IgD-negative memory B cell (primary cell): ENCODE results near the gene CYB5R4. TPM values are rescaled to one million over a fixed set of nuclear protein-coding genes. Genes with fewer than 3 reads are reported as not detected.

ENCODE experiments used
- H3K27ac Mint-ChIP-seq, 3 donors: one replicate each; pipeline ENCODE4 v1.8.0; 2020 to 2022; ENCODE audit warnings: mild to moderate bottlenecking in 3 of 3, mixed read lengths in 3 of 3, moderate library complexity in 1 of 3
- H3K27me3 Mint-ChIP-seq: one replicate; pipeline ENCODE4 v1.8.0; 2021; ENCODE audit warnings: mixed read lengths
- H3K36me3 Mint-ChIP-seq: one replicate; pipeline ENCODE4 v1.8.0; 2020; ENCODE audit warnings: mild to moderate bottlenecking, mixed read lengths
- H3K4me1 Mint-ChIP-seq, 3 donors: one replicate each; pipeline ENCODE4 v1.8.0; 2020 to 2022; ENCODE audit warnings: mixed read lengths in 3 of 3, mild to moderate bottlenecking in 1 of 3
- H3K4me3 Mint-ChIP-seq, 4 donors: one replicate each; pipeline ENCODE4 v1.8.0; 2020 to 2022; ENCODE audit warnings: mild to moderate bottlenecking in 4 of 4, mixed read lengths in 4 of 4, moderate library complexity in 3 of 4
- H3K9me3 Mint-ChIP-seq, 3 donors: one replicate each; pipeline ENCODE4 v1.8.0; 2020 to 2021; ENCODE audit warnings: mixed read lengths in 3 of 3, mild to moderate bottlenecking in 1 of 3
- polyA plus RNA-seq: library from polyadenylated mRNA; unstranded; fragments of 300-500 nt; fragmentation: Illumina TruSeq; gene quantifications from one replicate; pipeline ENCODE4 v1.2.3, GENCODE V29; 2021

The CYB5R4 gene
- polyA plus RNA-seq, 1 donor from 2014 or later: 68.5 TPM

DNA sequence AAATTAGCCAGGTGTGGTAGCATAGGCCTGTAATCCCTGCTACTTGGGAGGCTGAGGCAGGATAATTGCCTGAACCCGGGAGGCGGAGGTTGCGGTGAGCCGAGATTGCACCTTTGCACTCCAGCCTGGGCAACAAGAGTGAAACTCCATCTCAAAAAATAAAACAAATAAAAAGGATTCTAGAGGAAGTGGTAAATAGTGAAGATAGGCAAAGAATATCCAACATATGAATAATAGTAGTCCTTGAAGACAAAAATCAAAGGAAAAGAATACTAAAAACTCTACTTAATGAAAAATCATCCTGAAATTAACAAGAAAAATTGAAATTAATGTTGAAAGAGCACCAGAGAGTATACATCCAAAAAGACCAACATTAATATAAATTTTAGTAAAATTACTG lies 107.0 kb downstream of the CYB5R4 start:
- no peaks in the 10 kb centered on the region for H3K27me3 Mint-ChIP-seq
- H3K9me3 Mint-ChIP-seq: peaks cover 9 to 45% (median 24%) of the 10 kb centered on the region in 3 donors
- no peak overlapping the region for H3K4me3 Mint-ChIP-seq
- no peaks in the 10 kb centered on the region for H3K4me1 Mint-ChIP-seq
- H3K27ac Mint-ChIP-seq: no peak overlapping the region
- peaks cover 27% of the 10 kb centered on the region for H3K36me3 Mint-ChIP-seq

GRCh38 chr6:83970582-83970981 lies 111.1 kb downstream of the CYB5R4 start:
- Mint-ChIP-seq H3K4me1 (no peaks in the 10 kb centered on the region), H3K9me3 (peaks cover 2 to 20% (median 9%) of the 10 kb centered on the region in 3 donors), H3K27me3 (no peaks in the 10 kb centered on the region), H3K36me3 (peaks cover 4% of the 10 kb centered on the region), H3K27ac (no peak overlapping the region), H3K4me3 (no peak overlapping the region)

- no peak overlapping the region for H3K27ac Mint-ChIP-seq
- H3K27me3 Mint-ChIP-seq: no peaks in the 10 kb centered on the region
- no peak overlapping the region for H3K4me3 Mint-ChIP-seq
- H3K9me3 Mint-ChIP-seq: peaks cover 2 to 12% (median 8%) of the 10 kb centered on the region in 3 donors
- H3K4me1 Mint-ChIP-seq: no peaks in the 10 kb centered on the region
- H3K36me3 Mint-ChIP-seq: peaks cover 6% of the 10 kb centered on the region
Measured at GRCh38 chr6:83974409-83975050, 115.0 kb downstream of the CYB5R4 start.

DNA sequence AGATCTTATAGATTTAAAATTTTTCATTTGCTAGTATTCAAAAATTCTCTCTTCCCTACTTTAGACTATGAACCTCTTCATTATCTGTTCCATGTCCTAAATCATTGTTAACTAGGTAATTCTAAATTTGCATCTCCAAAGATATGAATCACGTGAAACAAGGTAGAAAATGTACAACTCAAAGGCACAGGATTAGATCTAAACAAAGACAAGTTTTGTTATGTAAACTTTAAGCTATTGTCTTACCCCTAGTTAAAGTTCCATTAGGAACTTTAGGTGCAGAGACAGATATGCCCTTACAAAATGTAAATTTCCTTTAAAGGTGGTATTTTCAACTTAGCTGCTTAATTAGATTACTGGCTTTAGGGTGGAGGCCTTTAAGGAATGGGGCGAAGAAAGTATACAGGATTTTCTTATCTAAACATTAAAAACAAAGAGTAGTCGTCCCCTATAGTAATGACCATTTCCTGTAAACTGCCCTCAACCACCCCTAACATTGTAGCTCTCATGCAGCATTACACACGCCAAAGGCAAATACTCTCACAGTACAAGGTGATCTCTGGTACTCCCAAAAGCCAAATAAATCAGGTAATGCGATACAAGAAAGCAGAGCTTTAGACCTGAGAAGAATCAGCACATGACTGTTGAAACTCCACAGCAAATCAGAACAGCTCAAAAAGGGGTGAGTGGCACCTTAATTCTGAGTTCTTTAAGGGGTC lies 116.7 kb downstream of the CYB5R4 start:
- no peaks in the 10 kb centered on the region for H3K27me3 Mint-ChIP-seq
- H3K27ac Mint-ChIP-seq: no peak overlapping the region
- peaks cover under 1 to 6% (median 4%) of the 10 kb centered on the region in 3 donors for H3K9me3 Mint-ChIP-seq
- H3K4me3 Mint-ChIP-seq: no peak overlapping the region
- peaks cover 8% of the 10 kb centered on the region for H3K36me3 Mint-ChIP-seq
- H3K4me1 Mint-ChIP-seq: no peaks in the 10 kb centered on the region

- Mint-ChIP-seq H3K4me1 (no peaks in the 10 kb centered on the region), H3K9me3 (peaks cover 0 to 6% (median 4%) of the 10 kb centered on the region in 3 donors), H3K27ac (no peak overlapping the region), H3K4me3 (no peak overlapping the region), H3K27me3 (no peaks in the 10 kb centered on the region), H3K36me3 (peaks cover 8% of the 10 kb centered on the region)
Measured at GRCh38 chr6:83976871-83977270, 117.4 kb downstream of the CYB5R4 start.

DNA sequence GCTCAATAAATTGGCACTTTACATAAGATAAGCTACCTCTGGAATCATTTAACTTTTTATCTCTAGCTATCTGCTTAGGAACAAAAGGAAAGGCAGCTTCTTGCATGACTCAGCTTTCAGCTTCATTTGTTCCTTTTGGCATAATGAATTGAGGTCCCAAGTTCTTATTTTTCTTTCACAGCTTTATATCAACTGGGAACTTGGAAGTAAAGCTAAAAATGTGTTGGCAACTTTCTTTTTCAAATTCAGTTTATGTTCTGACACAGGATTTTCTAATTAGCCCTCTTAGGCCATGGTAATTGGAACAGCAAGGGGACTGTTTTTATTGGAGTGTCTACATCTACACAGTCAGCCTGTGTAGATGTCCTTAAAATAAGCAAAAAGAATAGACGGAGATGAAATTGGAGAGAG lies 118.8 kb downstream of the CYB5R4 start:
- peaks cover 0 to 6% (median 4%) of the 10 kb centered on the region in 3 donors for H3K9me3 Mint-ChIP-seq
- peaks cover 10% of the 10 kb centered on the region for H3K36me3 Mint-ChIP-seq
- no peaks in the 10 kb centered on the region for H3K4me1 Mint-ChIP-seq
- H3K4me3 Mint-ChIP-seq: no peak overlapping the region
- no peaks in the 10 kb centered on the region for H3K27me3 Mint-ChIP-seq
- H3K27ac Mint-ChIP-seq: no peak overlapping the region

GRCh38 chr6:83978997-83979396 lies 119.5 kb downstream of the CYB5R4 start:
- no peaks in the 10 kb centered on the region for H3K27me3 Mint-ChIP-seq
- H3K36me3 Mint-ChIP-seq: peaks cover 11% of the 10 kb centered on the region
- H3K27ac Mint-ChIP-seq: no peak overlapping the region
- H3K4me3 Mint-ChIP-seq: no peak overlapping the region
- peaks cover 0 to 6% (median 4%) of the 10 kb centered on the region in 3 donors for H3K9me3 Mint-ChIP-seq
- no peaks in the 10 kb centered on the region for H3K4me1 Mint-ChIP-seq

DNA sequence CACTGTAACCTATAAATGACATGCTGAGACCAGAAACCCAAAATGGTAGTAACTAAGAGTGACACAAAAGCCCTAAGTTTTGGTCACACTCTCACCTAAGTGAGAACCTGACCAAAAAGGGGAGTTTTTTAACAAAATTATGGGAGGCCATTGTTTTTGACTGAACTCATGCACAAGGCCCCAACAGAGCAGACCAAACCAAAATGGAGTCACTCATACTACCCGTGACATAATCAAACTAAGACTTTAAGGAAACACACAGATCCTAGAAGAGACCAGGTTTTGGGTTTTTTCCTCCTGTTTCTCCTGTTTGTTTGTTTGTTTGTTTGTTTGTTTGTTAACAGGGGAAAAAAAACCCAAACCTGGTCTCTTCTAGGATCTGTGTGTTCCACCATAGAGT lies 124.9 kb downstream of the CYB5R4 start:
- H3K9me3 Mint-ChIP-seq: peaks cover 0 to 4% (median 2%) of the 10 kb centered on the region in 3 donors
- no peaks in the 10 kb centered on the region for H3K4me1 Mint-ChIP-seq
- H3K27ac Mint-ChIP-seq: no peak overlapping the region
- peaks cover 12% of the 10 kb centered on the region for H3K36me3 Mint-ChIP-seq
- H3K4me3 Mint-ChIP-seq: no peak overlapping the region
- no peaks in the 10 kb centered on the region for H3K27me3 Mint-ChIP-seq

GRCh38 chr6:83985308-83985713 lies 125.8 kb downstream of the CYB5R4 start:
- H3K36me3 Mint-ChIP-seq: peaks cover 12% of the 10 kb centered on the region
- H3K27ac Mint-ChIP-seq: no peak overlapping the region
- H3K27me3 Mint-ChIP-seq: no peaks in the 10 kb centered on the region
- H3K4me3 Mint-ChIP-seq: no peak overlapping the region
- no peaks in the 10 kb centered on the region for H3K9me3 Mint-ChIP-seq
- H3K4me1 Mint-ChIP-seq: no peaks in the 10 kb centered on the region

DNA sequence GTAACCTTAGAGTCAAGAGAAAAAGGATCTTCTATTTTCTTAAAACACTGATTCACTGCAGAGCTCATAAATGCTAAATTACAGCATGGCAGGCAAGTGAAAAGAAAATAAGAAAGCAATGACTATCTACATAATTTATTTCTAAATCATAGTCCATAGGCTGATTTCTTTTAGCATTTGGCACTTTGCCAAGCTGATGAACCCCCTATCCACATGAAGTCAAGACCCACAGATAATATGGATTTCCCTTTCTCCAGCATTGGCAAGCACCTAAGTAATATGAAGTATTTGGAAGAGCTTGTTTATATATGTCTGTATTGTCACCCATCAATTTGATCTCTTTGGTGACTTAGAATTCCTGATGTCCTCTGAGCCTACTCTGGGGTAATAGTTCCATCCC lies 126.2 kb downstream of the CYB5R4 start:
- Mint-ChIP-seq H3K27me3 (no peaks in the 10 kb centered on the region), H3K4me3 (no peak overlapping the region), H3K27ac (no peak overlapping the region), H3K9me3 (no peaks in the 10 kb centered on the region), H3K4me1 (no peaks in the 10 kb centered on the region), H3K36me3 (peaks cover 10% of the 10 kb centered on the region)

DNA sequence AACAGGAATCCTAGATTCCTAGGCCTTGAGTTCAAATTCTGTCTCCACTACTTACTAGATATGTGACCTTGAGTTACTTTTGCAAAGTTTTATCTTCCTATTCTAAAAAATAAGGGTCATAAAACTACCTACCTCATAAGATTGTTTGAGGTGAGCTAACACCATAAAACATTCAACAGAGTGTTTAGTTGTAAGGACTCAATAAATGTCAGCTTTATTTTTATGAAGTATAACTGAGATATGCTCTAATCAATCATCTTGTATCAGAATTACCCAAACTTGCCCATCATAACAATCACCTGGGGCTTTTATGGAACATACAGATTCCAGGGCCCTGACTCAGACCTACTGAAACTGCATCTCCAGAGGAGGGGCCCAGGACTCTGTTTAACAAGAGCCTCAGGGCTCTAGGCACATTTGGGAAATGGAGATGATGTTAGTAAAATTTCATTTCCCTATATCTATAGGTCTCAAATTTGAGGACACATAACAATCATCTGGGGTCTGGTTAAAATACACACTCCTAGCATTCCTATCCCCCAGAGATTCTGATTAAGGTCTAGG lies 138.6 kb downstream of the CYB5R4 start:
- Mint-ChIP-seq H3K4me1 (no peaks in the 10 kb centered on the region), H3K36me3 (peaks cover 2% of the 10 kb centered on the region), H3K4me3 (no peak overlapping the region), H3K27ac (no peak overlapping the region), H3K9me3 (peaks cover 2 to 10% (median 3%) of the 10 kb centered on the region in 3 donors), H3K27me3 (peaks cover 2% of the 10 kb centered on the region)

- no peaks in the 10 kb centered on the region for H3K4me1 Mint-ChIP-seq
- H3K27me3 Mint-ChIP-seq: peaks cover 2% of the 10 kb centered on the region
- H3K36me3 Mint-ChIP-seq: no peaks in the 10 kb centered on the region
- H3K9me3 Mint-ChIP-seq: peaks cover 0 to 3% (median 3%) of the 10 kb centered on the region in 3 donors
- no peak overlapping the region for H3K27ac Mint-ChIP-seq
- H3K4me3 Mint-ChIP-seq: no peak overlapping the region
Measured at GRCh38 chr6:84001119-84001518, 141.6 kb downstream of the CYB5R4 start.

DNA sequence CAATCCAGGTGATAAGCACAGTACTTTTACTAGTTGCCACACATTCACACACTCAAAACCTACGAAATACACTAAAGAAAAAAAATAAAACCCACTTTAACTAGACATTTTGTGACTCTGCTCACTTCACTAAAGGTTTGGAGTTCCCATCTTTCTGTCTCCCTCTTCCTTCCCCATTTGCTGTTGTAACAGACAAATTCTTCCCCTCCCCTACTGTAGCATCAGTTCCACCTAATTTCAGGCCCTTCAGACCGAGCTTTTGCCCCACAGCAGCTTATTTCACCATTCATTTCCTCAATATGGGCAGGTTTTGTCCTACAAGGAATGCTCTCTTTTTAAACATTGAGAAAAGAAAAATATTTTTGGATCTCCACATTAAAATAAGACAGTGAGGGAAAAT lies 142.7 kb downstream of the CYB5R4 start:
- Mint-ChIP-seq H3K4me1 (no peaks in the 10 kb centered on the region), H3K27me3 (peaks cover 2% of the 10 kb centered on the region), H3K27ac (no peak overlapping the region), H3K4me3 (no peak overlapping the region), H3K36me3 (no peaks in the 10 kb centered on the region), H3K9me3 (peaks cover 0 to under 1% (median 0%) of the 10 kb centered on the region in 3 donors)

- Mint-ChIP-seq H3K27me3 (peaks cover 2% of the 10 kb centered on the region), H3K27ac (no peak overlapping the region), H3K9me3 (no peaks in the 10 kb centered on the region), H3K4me1 (no peaks in the 10 kb centered on the region), H3K4me3 (no peak overlapping the region), H3K36me3 (no peaks in the 10 kb centered on the region)
Measured at GRCh38 chr6:84003131-84003530, 143.6 kb downstream of the CYB5R4 start.

DNA sequence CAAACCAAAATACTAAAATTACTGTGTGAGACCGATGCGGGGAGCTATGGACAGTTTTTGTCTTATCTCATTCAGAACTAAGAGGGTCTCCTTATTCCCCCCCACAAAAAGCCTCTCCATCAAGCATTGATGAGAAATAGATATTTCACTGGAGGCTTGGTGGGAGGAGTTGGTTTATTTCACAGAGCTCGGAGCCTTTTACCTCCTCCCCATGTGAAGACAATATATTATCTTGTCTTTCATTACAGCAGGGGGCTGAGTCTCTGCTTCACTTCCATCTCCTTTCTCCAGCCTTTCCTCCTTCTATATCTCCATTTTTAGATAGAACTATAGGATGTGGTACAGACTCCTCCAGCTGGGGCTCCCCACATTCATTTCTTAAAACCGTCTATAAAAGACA lies 144.2 kb downstream of the CYB5R4 start:
- H3K9me3 Mint-ChIP-seq: no peaks in the 10 kb centered on the region
- no peak overlapping the region for H3K27ac Mint-ChIP-seq
- H3K36me3 Mint-ChIP-seq: no peaks in the 10 kb centered on the region
- H3K4me3 Mint-ChIP-seq: no peak overlapping the region
- peaks cover 2% of the 10 kb centered on the region for H3K27me3 Mint-ChIP-seq
- H3K4me1 Mint-ChIP-seq: no peaks in the 10 kb centered on the region

GRCh38 chr6:84007871-84008270 lies 148.4 kb downstream of the CYB5R4 start:
- Mint-ChIP-seq H3K4me1 (no peaks in the 10 kb centered on the region), H3K9me3 (no peaks in the 10 kb centered on the region), H3K36me3 (no peaks in the 10 kb centered on the region), H3K27ac (no peak overlapping the region), H3K4me3 (no peak overlapping the region), H3K27me3 (no peaks in the 10 kb centered on the region)
